HL-60 (cell line): ENCODE data around the gene VPS18.

Source experiments
- CTCF ChIP-seq: IDR thresholded peaks from one replicate; pipeline ENCODE4 v1.5.1; 2011; ENCODE audit warnings: low read length, control low read depth, inconsistent platforms; ENCODE audit not compliant: insufficient read depth
- POLR2AphosphoS5 ChIP-seq: IDR thresholded peaks from 2 replicates; pipeline ENCODE4 v1.6.1; 2012; ENCODE audit warnings: low read depth
- TF ChIP-seq, protein P1 (sequence below): IDR thresholded peaks from 2 replicates; pipeline ENCODE4 v1.6.1; 2012; ENCODE audit warnings: low read depth; ENCODE audit not compliant: insufficient replicate concordance

DNA sequence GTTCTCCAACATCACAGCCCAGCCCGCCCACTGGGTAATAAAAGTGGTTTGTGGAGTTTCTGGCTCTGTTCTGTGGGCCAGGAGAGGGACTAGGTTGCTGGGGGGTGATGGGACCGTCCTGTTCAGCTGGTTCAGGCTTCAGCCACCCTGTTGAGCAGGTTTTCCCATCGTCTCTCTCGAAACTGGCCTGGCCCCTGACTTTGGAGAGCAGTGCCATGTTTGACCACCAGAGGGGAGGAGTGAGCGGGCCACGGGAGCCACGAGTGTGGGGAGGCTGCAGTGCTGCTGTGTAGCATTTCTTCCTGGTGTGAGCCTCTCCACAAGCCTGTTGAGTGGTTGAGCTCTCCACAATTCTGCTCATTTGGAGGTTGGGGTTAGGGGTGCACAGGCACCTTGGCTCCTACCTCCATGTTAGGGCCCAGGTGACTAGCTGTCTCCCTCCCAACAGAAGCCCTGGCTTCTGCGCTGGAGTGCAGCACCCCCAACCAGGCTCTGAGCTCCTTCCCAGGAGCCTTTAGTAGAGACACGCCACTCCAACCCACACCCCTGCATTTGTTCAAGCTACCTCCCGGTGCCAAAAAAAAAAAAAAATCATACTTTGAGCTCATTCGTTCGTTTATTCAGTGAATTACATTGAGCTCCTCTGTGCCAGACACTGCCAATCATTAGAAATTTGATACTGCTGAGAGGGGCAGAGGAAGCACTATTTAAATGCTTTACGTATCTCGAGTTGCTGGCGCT is 36.5 kb upstream of the VPS18 start:
- no peak for TF ChIP-seq POLR2AphosphoS5
- TF ChIP-seq CTCF, result peak; percentile 99
- TF ChIP-seq, protein P1, sequence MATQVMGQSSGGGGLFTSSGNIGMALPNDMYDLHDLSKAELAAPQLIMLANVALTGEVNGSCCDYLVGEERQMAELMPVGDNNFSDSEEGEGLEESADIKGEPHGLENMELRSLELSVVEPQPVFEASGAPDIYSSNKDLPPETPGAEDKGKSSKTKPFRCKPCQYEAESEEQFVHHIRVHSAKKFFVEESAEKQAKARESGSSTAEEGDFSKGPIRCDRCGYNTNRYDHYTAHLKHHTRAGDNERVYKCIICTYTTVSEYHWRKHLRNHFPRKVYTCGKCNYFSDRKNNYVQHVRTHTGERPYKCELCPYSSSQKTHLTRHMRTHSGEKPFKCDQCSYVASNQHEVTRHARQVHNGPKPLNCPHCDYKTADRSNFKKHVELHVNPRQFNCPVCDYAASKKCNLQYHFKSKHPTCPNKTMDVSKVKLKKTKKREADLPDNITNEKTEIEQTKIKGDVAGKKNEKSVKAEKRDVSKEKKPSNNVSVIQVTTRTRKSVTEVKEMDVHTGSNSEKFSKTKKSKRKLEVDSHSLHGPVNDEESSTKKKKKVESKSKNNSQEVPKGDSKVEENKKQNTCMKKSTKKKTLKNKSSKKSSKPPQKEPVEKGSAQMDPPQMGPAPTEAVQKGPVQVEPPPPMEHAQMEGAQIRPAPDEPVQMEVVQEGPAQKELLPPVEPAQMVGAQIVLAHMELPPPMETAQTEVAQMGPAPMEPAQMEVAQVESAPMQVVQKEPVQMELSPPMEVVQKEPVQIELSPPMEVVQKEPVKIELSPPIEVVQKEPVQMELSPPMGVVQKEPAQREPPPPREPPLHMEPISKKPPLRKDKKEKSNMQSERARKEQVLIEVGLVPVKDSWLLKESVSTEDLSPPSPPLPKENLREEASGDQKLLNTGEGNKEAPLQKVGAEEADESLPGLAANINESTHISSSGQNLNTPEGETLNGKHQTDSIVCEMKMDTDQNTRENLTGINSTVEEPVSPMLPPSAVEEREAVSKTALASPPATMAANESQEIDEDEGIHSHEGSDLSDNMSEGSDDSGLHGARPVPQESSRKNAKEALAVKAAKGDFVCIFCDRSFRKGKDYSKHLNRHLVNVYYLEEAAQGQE, result no peak
